HG03460 (cell line): ENCODE data around the gene CBX8.
"Not testable (repeated sequence)": the region's sequence is repeated elsewhere in the genome, so short reads cannot be mapped to it uniquely, and the experiment has no call there.

Experiments
- ATAC-seq: cut with Tn5 transposase; IDR thresholded peaks from one replicate; pipeline ENCODE4 v1.9.1; 2021; ENCODE audit not compliant: unreplicated experiment

CBX8 gene

GRCh38 chr17:79781736-79782575 lies 14.9 kb downstream of the CBX8 start:
- no peak for ATAC-seq

DNA sequence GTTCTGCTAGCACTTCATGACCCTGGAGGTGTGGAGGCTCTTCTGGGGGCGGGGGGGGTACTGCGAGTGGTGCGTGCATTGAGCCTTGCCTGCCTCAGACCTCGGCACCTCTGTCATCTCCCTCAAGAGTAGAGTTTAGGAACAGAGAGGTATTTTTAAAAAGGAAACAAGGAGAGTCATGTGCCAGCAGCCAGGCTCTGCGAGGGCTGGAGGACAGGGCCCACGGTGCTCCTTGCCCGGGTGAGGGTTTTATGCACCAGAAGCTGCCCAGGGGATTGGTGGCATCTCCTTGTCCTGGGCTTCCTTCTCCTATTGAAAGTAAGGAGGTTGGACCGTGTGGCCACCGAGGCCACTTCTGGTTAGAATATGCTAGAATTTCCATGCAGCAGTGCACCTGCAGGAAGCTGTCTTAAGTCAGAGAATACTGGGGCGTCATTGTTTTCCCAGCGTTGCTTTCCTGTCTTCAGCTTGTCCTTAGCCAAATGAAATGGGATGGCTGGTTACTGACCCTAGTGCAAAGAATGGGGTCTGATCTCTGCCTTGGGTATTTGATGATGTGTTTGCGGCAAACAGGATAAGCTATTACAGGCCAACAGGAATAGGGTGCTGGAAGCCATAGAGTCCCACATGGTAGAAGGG lies 15.7 kb downstream of the CBX8 start:
- no peak for ATAC-seq

DNA sequence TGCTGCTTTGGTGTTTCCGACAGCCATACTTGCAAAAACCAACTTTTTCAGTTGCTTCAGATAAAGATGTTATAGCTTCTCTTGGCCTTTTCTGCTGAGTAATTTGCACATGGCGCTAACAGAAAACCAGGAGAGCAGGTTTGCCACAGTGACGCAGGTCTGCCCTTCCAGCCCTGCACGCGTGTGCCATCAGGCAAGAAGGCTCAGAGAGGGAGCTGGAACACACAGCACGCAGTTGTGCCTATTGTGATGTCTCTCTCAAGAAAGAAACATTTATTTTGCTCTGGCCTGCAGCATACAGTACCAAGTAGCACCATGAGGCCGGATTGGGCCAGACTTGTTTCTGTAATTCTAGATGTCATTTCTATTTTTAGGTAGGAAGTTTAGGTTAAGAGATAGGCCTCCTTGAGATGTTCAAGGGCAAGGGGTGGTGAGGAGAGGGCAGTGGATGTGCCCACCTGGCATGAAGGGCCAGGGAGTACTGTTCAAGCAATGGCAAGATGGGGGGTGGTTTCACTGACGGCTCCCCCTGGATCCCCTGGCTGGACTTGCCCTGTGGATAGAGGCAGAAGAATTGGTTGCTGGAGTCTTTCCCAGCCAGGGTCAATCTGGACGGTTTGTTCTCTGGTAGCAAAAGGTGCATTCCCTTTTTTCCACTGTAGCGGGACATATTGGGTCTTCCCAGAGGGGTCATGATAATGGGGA lies 17.1 kb downstream of the CBX8 start:
- ATAC-seq, result no peak

GRCh38 chr17:79779084-79779529 lies 17.8 kb downstream of the CBX8 start:
- no peak for ATAC-seq

DNA sequence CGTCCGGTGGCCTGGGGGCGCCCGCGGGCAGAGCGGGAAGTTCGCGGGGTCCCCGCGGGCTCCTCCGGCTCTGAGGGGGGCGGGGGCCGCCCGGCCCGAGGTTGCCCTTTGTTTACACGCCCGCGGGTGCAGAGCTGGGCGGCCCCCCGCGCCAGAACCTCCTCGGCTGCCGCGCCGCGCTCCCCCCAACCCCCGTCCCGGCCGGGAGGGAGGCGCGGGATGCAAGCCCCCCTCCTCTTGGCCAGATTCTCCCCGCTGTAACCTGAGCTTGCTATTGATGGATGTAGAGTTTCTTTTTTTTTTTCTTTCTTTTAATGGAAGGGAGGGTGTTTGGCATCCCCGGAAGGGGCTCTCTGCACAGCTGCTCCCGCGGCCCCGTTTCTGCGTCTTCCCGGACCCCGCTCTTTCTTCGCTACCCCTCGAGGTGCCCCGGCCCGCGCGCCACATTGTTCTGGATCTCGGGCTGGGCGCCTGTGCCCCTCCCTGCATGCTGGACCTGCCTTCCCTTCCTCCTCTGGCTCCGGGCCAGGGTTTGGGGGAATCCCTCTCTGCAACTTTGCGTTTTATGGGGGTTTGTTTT lies 18.3 kb downstream of the CBX8 start:
- peak; percentile 14 for ATAC-seq

GRCh38 chr17:79777894-79778503 lies 18.9 kb downstream of the CBX8 start, which contains the start of gene CBX2:
CBX2 (plus strand) TSS chr17:79778148; CDS start chr17:79778236, 88 bp downstream.
- ATAC-seq, result peak; percentile 61

- peak; percentile 11 for ATAC-seq
Measured at GRCh38 chr17:79777120-79777893, 19.6 kb downstream of the CBX8 start.

DNA sequence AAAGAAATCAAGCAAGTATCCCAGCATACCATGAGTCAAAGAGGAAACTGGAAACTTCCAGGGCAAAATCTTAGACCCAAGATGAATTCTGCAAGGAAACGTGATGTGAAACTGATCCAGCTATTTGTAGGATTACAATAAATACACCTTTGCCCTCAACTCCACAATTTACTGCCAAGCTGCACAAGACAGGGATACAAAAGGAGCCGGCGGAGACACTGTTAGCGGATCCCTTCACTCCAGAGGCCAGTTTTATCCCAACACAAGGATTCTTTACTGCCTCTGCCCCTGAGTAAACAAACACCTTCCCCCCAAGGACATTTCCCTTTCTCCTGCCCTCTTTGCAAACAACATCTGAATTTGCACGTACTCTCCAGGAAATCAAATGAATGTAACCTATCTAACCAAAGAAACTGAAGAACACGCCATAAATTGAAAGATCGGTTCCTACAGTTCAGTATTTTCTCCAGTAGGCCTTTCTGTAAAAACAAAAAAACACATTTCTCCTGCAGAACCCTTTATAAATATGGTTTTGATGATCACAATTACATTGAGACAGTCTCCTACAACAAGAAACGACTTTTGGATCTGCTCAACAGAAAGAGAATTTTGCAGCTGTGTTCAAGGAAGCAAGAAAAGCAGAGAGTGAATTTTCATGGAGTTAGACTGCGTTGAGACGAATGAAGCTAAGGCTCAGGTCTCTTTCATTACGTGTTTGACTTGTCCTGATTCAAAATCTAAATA lies 20.3 kb downstream of the CBX8 start:
- ATAC-seq, result no peak

DNA sequence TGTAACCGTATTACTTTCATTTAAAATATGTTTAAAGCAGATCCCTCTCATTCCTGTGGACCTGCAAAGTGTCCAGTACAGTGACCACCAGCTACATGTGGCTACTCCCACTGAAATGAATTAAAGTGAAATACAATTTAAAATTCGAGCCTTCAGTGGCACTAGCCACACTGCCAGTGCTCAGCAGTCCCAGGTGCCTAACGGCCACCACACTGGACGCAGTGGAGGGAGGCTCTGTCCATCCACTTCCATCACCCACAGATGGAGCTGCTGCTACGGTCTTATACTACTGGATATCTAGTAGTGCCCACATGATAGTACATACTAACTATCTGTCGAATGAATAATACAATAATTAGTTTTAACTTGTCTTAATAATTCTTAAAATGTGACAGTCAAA lies 21.2 kb downstream of the CBX8 start:
- ATAC-seq, result no peak

DNA sequence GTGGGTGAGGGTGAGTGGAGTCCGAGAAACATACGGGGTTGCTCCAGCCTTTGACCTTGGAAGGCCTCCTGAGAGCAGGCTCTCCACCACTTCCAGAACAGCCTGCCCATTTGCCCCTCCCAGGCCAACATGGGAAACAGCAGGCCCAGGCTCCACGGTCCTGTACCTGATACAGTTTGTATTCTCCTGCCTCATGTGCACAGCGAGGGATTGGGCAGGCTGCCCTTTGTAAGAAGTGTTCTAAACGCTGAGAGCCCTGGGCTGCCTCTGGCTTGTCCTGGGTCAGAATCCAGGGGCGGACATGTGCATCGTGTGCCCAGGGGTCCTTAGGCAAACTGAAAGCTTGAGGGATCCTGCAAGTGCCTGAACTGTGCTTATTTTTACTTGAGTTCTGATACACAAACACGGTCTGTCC lies 22.3 kb downstream of the CBX8 start:
- no peak for ATAC-seq

- ATAC-seq, result not testable (repeated sequence)
Measured at GRCh38 chr17:79772726-79773125, 24.2 kb downstream of the CBX8 start.

DNA sequence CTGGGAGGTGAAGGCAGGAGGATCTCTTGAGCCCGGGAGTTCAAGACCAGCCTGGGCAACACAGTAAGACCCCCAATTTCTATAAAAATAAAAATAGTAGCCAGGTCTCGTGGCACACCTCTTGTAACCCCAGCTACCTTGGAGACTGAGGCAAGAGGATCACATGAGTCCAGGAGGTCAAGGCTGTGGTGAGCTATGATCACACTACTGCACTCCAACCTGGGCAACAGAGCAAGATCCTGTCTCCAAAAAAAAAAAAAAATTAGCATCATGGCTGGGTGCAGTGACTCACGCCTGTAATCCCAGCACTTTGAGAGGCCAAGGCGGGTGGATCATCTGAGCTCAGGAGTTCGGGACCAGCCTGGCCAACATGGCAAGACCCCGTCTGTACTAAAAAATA lies 25.6 kb downstream of the CBX8 start:
- ATAC-seq, result no peak

- ATAC-seq, result no peak
Measured at GRCh38 chr17:79769570-79770506, 27.0 kb downstream of the CBX8 start.

DNA sequence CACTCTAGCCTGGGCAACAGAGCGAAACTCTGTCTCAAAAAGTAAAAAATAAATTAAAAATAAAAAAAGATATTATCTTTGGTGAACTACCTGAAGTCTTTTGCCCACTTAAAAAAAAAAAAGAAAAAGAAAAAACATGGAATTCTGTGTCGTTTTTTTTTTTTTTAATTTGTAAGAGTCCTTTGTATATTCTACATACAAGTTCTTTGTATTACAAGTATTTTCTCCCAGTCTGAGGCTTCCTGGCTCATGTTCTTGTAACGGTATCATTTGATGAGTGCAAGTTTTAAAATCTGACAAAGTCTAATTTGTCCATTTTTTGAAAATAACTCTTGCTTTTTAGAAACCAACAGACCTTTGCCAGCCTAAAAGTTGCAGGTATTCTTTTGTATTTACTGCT lies 31.2 kb downstream of the CBX8 start:
- no peak for ATAC-seq

DNA sequence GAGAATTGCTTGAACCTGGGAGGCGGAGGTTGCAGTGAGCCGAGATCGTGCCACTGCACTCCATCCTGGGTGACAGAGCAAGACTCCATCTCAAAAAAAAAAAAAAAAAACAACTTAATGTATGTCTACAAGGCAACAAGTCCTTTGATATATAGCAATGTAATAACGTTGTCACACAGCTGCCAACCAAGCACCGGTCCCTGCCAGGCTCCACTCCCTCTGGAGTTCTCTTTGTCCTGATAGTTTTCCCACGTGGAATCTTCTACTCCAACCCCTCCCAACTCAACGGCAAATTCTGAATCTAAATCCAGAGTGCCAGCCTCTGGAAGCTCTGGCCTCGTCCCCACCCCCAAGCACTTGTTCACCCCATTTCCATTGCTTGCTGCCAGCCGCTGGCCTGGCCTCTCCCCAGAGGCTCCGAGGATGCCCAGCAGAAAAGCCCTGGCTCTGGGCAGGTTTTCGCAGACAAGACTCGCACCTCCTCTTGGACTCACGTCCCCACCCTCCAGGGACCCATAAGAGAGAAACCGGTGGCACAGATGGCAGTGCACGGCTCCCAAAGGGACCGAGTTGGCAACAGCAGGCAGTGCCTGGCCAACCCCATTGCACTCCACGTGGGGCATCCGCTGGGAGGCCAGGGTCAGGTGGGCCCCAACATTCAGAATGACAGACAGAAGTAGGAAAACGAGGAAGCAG lies 34.8 kb downstream of the CBX8 start:
- ATAC-seq, result no peak

GRCh38 chr17:79760197-79760906 lies 36.5 kb downstream of the CBX8 start:
- ATAC-seq, result no peak

- no peak for ATAC-seq
Measured at GRCh38 chr17:79758271-79758670, 38.6 kb downstream of the CBX8 start.
